HUES64 (cell line): ENCODE measurements around the gene COL4A5.
"Not testable (repeated sequence)": the region's sequence is repeated elsewhere in the genome, so short reads cannot be mapped to it uniquely, and the experiment has no call there.

Source experiments
- H3K27ac ChIP-seq: 2 replicates; pipeline ENCODE4 v1.7.0; 2013; ENCODE audit warnings: low read depth, low read length, inconsistent platforms
- H3K27me3 ChIP-seq: 2 replicates; pipeline ENCODE4 v1.6.1; 2013; ENCODE audit warnings: mild to moderate bottlenecking, low read length; ENCODE audit not compliant: insufficient read depth
- H3K36me3 ChIP-seq: 2 replicates; pipeline ENCODE4 v1.6.1; 2013; ENCODE audit warnings: mild to moderate bottlenecking, low read length; ENCODE audit not compliant: insufficient read depth
- H3K4me1 ChIP-seq: 2 replicates; pipeline ENCODE4 v1.6.1; 2013; ENCODE audit warnings: mild to moderate bottlenecking, low read length, moderate library complexity; ENCODE audit not compliant: insufficient read depth
- H3K4me3 ChIP-seq: 2 replicates; pipeline ENCODE4 v1.5.1; 2013; ENCODE audit warnings: mild to moderate bottlenecking, low read length, moderate library complexity
- H3K9ac ChIP-seq: 2 replicates; pipeline ENCODE4 v1.6.1; 2013; ENCODE audit warnings: mild to moderate bottlenecking, low read depth, low read length
- H3K9me3 ChIP-seq: 2 replicates; pipeline ENCODE4 v1.6.1; 2013; ENCODE audit warnings: low read depth, low read length; ENCODE audit not compliant: insufficient read depth
- WGBS: fragments of 150-250, 120-280 bp; methylation state at CpG from one replicate; pipeline ENCODE4 v1.1.7; 2013; ENCODE audit warnings: missing lambda C conversion rate; 5-methylcytosine and 5-hydroxymethylcytosine counted together

The COL4A5 gene

GRCh38 chrX:108456971-108457477 is 17.4 kb downstream of the COL4A5 start:
- H3K9me3 ChIP-seq = no peaks in the 10 kb centered on the region
- 88% methylated on average over 2 of the region's 4 CpGs for WGBS
- no peak overlapping the region for H3K9ac ChIP-seq
- no peaks in the 10 kb centered on the region for H3K36me3 ChIP-seq
- no peaks in the 10 kb centered on the region for H3K27me3 ChIP-seq
- no peak overlapping the region for H3K27ac ChIP-seq
- no peak overlapping the region for H3K4me3 ChIP-seq
- no peaks in the 10 kb centered on the region for H3K4me1 ChIP-seq

DNA sequence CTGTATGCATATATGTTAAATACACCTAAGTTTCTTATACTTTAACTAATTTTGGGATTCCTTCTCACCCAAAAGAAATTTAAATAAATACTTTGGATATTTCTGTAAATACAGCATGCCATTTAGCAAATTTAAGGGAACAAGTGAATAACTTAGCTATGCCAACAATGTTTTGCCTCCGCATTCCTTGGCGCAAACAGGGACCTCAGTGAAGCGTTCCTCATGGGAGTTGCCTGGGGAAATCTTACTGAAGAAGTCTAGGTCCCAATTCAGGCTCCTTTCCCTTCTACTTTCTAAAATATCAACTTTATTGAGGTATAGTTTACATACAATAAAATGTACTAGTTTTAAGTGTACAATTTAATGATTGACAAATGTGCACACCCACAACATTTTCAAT is 25.0 kb downstream of the COL4A5 start:
- no peak overlapping the region for H3K27ac ChIP-seq
- H3K4me1 ChIP-seq = peaks cover 8% of the 10 kb centered on the region; the same call in 1 of the 2 replicates
- H3K9ac ChIP-seq = no peak overlapping the region
- no peaks in the 10 kb centered on the region for H3K9me3 ChIP-seq
- no peaks in the 10 kb centered on the region for H3K27me3 ChIP-seq
- no peaks in the 10 kb centered on the region for H3K36me3 ChIP-seq
- WGBS = 87% methylated on average over 3 of the region's 3 CpGs
- H3K4me3 ChIP-seq = no peak overlapping the region

GRCh38 chrX:108468486-108468885 is 28.8 kb downstream of the COL4A5 start:
- Histone ChIP-seq H3K4me3 (no peak overlapping the region), H3K36me3 (no peaks in the 10 kb centered on the region), H3K4me1 (peaks cover 8% of the 10 kb centered on the region; the same call in 1 of the 2 replicates), H3K9ac (no peak overlapping the region), H3K27me3 (no peaks in the 10 kb centered on the region), H3K9me3 (no peaks in the 10 kb centered on the region), H3K27ac (no peak overlapping the region)
- WGBS = 100% methylated on average over 1 of the region's 1 CpG

GRCh38 chrX:108473979-108474378 is 34.3 kb downstream of the COL4A5 start:
- Histone ChIP-seq H3K4me1 (no peaks in the 10 kb centered on the region), H3K4me3 (no peak overlapping the region), H3K36me3 (no peaks in the 10 kb centered on the region), H3K9me3 (no peaks in the 10 kb centered on the region), H3K27ac (no peak overlapping the region), H3K27me3 (no peaks in the 10 kb centered on the region), H3K9ac (no peak overlapping the region)

DNA sequence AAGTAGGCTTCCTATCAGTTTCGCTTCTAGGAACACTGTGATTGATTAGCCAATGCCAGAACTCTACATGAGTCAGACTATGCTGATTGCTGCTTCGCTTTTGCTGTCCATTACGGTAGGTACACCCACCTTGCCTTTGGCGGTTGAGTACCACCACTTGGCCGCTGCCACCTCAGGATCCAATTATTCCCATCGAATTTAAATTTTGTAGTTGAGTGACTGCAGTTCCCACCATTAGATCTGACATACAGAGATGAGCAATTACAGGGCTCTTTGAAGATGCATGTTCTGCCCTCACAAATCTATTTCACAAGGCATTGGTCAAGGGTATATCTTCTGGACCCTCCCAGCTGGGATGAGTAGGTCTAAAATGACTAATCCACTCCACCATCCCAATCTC is 41.9 kb downstream of the COL4A5 start:
- H3K4me3 ChIP-seq, H3K27ac ChIP-seq, H3K27me3 ChIP-seq, H3K4me1 ChIP-seq, H3K36me3 ChIP-seq, H3K9ac ChIP-seq, H3K9me3 ChIP-seq: not testable (repeated sequence)
- 98% methylated on average over 6 of the region's 6 CpGs for WGBS

GRCh38 chrX:108484251-108484650 is 44.6 kb downstream of the COL4A5 start:
- Histone ChIP-seq H3K4me1 (no peaks in the 10 kb centered on the region), H3K27ac (no peak overlapping the region), H3K4me3 (no peak overlapping the region), H3K9ac (no peak overlapping the region), H3K27me3 (no peaks in the 10 kb centered on the region), H3K9me3 (no peaks in the 10 kb centered on the region), H3K36me3 (no peaks in the 10 kb centered on the region)
- WGBS = 96% methylated on average over 3 of the region's 3 CpGs

DNA sequence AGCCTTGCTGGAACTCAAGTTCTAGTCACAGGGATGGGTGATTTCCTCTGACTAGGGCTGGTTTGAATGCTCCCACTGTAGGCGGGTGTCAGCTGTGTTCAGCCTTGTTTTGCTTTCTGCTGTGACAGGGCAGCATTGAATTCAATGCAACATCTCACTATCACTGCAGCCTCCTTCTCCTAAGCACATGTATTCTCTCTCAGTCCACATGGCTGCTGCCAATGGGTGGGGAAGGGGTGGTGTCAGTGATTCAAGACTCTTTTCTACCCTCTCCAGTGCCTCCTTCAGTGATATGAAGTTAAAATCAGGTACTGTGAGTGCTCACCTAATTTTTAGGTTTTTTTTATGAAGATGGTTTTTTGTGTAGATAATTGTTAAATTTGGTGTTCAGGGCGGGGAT is 46.3 kb downstream of the COL4A5 start:
- H3K27ac ChIP-seq = no peak overlapping the region
- WGBS = 100% methylated on average over 1 of the region's 2 CpGs
- H3K27me3 ChIP-seq = no peaks in the 10 kb centered on the region
- H3K4me1 ChIP-seq = no peaks in the 10 kb centered on the region
- no peaks in the 10 kb centered on the region for H3K9me3 ChIP-seq
- H3K4me3 ChIP-seq = no peak overlapping the region
- H3K9ac ChIP-seq = no peak overlapping the region
- no peaks in the 10 kb centered on the region for H3K36me3 ChIP-seq

DNA sequence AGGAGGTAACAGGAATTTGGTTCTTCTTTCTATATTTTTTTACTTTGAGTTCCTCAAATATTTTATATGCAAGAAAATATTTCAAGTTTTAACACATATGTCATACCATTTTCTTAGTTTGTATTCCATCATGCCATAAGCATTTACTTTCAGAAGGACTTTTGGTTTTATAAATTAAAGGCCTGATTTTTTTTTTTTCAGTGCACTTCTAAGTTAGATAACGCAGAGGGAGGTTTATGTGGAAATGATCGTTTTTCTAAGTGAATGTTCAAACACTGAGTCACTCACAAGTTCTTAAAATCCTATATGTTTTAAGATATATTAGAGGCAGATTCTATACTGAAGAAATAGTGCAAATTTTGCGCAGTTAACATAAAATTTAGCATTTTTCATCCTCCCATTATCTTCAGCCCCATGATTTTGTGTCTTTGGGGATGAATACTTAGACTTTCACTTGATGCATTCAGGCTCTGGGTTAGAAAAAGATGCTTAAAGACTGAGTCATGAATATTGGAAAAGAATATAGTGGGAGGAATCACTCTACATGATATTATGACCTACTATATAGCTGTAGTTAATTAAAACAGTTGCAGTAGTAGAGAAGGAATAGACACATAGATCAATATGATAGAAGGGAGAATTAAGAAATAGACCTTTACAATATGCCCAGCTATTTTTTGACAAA is 54.9 kb downstream of the COL4A5 start:
- Histone ChIP-seq H3K9ac (no peak overlapping the region), H3K9me3 (no peaks in the 10 kb centered on the region), H3K4me1 (peaks cover 8% of the 10 kb centered on the region), H3K27ac (no peak overlapping the region), H3K4me3 (no peak overlapping the region), H3K27me3 (no peaks in the 10 kb centered on the region), H3K36me3 (no peaks in the 10 kb centered on the region)
- no CpG with 5 or more reads among the region's 3 CpGs for WGBS

- 0 out of 2 replicates have a peak, but pooled peaks cover 2% of the 10 kb centered on the region for H3K9me3 ChIP-seq
- no peak overlapping the region for H3K9ac ChIP-seq
- peaks cover 3% of the 10 kb centered on the region; the same call in 1 of the 2 replicates for H3K36me3 ChIP-seq
- no peak overlapping the region for H3K4me3 ChIP-seq
- 80% methylated on average over 1 of the region's 1 CpG for WGBS
- H3K27me3 ChIP-seq = no peaks in the 10 kb centered on the region
- H3K4me1 ChIP-seq = peaks cover 3% of the 10 kb centered on the region; the same call in 1 of the 2 replicates
- no peak overlapping the region for H3K27ac ChIP-seq
These were observed 72.1 kb downstream of the COL4A5 start for GRCh38 chrX:108511721-108512120.

DNA sequence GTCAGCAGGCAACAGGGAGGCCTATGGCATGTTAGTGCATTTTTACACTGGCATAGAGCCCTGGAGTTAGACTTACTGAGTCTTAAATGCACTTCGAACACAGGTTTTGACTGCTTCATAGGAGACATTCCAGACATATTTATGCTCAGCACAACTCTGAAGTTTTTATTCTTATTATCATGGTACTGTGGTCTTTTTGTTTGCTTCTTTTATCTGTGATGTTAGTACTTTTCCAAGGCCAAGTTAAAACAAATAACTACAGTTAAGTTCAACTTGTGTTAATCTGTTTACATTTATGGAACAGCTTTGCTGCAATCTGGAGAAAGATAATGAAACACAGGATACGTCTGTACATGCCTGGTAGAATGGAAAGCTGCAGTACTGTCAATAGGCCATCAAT is 76.5 kb downstream of the COL4A5 start:
- 100% methylated on average over 2 of the region's 2 CpGs for WGBS
- Histone ChIP-seq H3K27me3 (no peaks in the 10 kb centered on the region), H3K36me3 (peaks cover 3% of the 10 kb centered on the region; the same call in 1 of the 2 replicates), H3K4me3 (no peak overlapping the region), H3K4me1 (peaks cover 3% of the 10 kb centered on the region; the same call in 1 of the 2 replicates), H3K9ac (no peak overlapping the region), H3K27ac (no peak overlapping the region), H3K9me3 (no peaks in the 10 kb centered on the region)

DNA sequence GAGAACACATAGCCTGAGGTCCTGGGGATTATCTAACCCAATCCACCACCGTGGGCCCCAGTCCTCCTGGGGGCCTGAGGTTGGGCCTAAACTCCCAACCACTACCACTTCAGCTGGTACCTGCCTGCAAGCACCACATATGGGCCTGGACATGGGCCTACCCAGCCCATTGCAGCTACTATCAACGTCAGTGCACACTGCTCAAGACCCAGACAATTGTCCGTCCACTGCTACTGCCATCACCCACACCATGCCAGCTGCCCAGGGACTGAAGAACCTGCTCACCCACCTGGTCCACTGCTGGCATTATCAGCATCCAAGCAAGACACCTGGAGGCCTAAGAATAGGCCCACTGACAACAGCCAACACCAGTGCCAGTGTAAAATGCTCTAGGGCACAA is 88.1 kb downstream of the COL4A5 start:
- H3K27ac ChIP-seq = no peak overlapping the region
- WGBS = 97% methylated on average over 3 of the region's 3 CpGs
- no peak overlapping the region for H3K9ac ChIP-seq
- H3K9me3 ChIP-seq = peaks cover 8% of the 10 kb centered on the region; the same call in 1 of the 2 replicates
- no peak overlapping the region for H3K4me3 ChIP-seq
- no peaks in the 10 kb centered on the region for H3K27me3 ChIP-seq
- peaks cover 2% of the 10 kb centered on the region; the same call in 1 of the 2 replicates for H3K36me3 ChIP-seq
- H3K4me1 ChIP-seq = no peaks in the 10 kb centered on the region
